22Rv1 (cell line): ENCODE measurements around the gene ZIK1.

Experiments
- ZFX ChIP-seq: fragments of 450-650 bp; IDR thresholded peaks from 2 replicates; pipeline ENCODE4 v1.6.1; 2017; ENCODE audit warnings: antibody characterized with exemption, borderline replicate concordance
- TF ChIP-seq, protein P1 (sequence below): fragments of 450-650 bp; IDR thresholded peaks from 2 replicates; pipeline ENCODE4 v1.5.1; 2017; ENCODE audit warnings: mild to moderate bottlenecking

DNA sequence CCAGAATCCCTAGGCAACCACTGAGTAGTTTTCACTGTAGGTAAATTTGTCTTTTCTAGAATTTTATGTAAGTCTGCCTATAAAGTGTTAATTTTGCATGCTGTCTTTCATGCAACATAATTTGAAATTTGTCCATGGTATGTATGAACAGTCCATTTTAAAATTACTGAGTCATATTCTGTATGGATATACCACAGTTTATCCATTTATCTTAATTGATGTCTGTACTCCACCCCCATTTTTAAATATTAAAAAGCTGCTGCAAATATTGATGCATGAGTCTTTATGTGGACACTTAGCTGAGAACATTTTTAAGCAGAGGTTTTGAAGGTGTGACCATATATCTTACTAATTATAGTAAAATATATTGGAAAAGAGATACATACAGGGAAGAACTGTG, 39.1 kb downstream of the ZIK1 start:
- TF ChIP-seq, protein P1, sequence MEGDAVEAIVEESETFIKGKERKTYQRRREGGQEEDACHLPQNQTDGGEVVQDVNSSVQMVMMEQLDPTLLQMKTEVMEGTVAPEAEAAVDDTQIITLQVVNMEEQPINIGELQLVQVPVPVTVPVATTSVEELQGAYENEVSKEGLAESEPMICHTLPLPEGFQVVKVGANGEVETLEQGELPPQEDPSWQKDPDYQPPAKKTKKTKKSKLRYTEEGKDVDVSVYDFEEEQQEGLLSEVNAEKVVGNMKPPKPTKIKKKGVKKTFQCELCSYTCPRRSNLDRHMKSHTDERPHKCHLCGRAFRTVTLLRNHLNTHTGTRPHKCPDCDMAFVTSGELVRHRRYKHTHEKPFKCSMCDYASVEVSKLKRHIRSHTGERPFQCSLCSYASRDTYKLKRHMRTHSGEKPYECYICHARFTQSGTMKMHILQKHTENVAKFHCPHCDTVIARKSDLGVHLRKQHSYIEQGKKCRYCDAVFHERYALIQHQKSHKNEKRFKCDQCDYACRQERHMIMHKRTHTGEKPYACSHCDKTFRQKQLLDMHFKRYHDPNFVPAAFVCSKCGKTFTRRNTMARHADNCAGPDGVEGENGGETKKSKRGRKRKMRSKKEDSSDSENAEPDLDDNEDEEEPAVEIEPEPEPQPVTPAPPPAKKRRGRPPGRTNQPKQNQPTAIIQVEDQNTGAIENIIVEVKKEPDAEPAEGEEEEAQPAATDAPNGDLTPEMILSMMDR = no peak
- no peak for TF ChIP-seq ZFX
